GM12878 (cell line): ENCODE measurements around the gene SLU7. TPM values are rescaled to one million over a fixed set of nuclear protein-coding genes. Genes with fewer than 3 reads are reported as not detected.

Source experiments
- ATAC-seq: fragments of 200-7000 bp; cut with Tn5 transposase; 3 replicates; pipeline ENCODE4 v1.9.1; 2020; ENCODE audit warnings: mild to moderate bottlenecking, moderate library complexity
- BruUV-seq: library from RNA; stranded (reverse); fragments of 400-500 nt; replicated peaks from 2 replicates; lab custom pipeline; 2021; lab: Mats Ljungman, UMichigan
- CTCF ChIA-PET: fragments of 300-600 bp; sonication (Branson Sonifier 250); formaldehyde crosslinking; extraction: SDS; loops from one replicate; lab custom pipeline; 2021; ENCODE audit warnings: inconsistent platforms; lab: Yijun Ruan, JAX
- POLR2A ChIA-PET: fragments of 350-600 bp; formaldehyde crosslinking; extraction: SDS; loops from one replicate; lab custom pipeline; 2021; ENCODE audit warnings: inconsistent platforms; lab: Charles Lee
- RAD21 ChIA-PET: fragments of 300-600 bp; sonication (Branson Sonifier 250); formaldehyde crosslinking; loops from one replicate; lab custom pipeline; 2023; ENCODE audit warnings: antibody characterized with exemption; ENCODE audit not compliant: unreplicated experiment; lab: Charles Lee
- SMC1A ChIA-PET: fragments of 300-600 bp; sonication (Branson Sonifier 250); formaldehyde crosslinking; loops from one replicate; lab custom pipeline; 2023; ENCODE audit not compliant: unreplicated experiment, uncharacterized antibody; lab: Charles Lee
- DNase-seq: peaks from one replicate; pipeline ENCODE4 v3.0.0-alpha.2; 2011; ENCODE audit warnings: low read depth, low spot score
- FAIRE-seq: peaks from 3 replicates; lab custom pipeline; 2011; peaks lifted over from hg19 to GRCh38; lab: Jason Lieb, UNC
- H2AFZ ChIP-seq: 2 replicates; pipeline ENCODE4 v1.6.0; 2011; ENCODE audit warnings: low read depth, low read length, control low read depth; ENCODE audit not compliant: control insufficient read depth
- H3K27ac ChIP-seq: 2 replicates; pipeline ENCODE4 v1.5.1; 2011; ENCODE audit warnings: control low read depth; ENCODE audit not compliant: control insufficient read depth, insufficient read depth
- H3K27me3 ChIP-seq, 2 experiments: replicated peaks in 1 of 2; 2 replicates each; pipeline versions ENCODE4 v1.6.0 to v1.6.1; 2011; ENCODE audit warnings: low read length in 1 of 2; ENCODE audit not compliant: control insufficient read depth in 2 of 2, insufficient read depth in 2 of 2
- H3K36me3 ChIP-seq, 2 experiments: 2 replicates each; pipeline ENCODE4 v1.5.1; 2011; ENCODE audit warnings: low read length in 1 of 2; ENCODE audit not compliant: control insufficient read depth in 2 of 2, insufficient read depth in 2 of 2
- H3K4me1 ChIP-seq: 2 replicates; pipeline ENCODE4 v1.6.1; 2011; ENCODE audit warnings: mild to moderate bottlenecking, low read length, moderate library complexity, mixed read lengths; ENCODE audit not compliant: control insufficient read depth, insufficient read depth
- H3K4me2 ChIP-seq: 2 replicates; pipeline ENCODE4 v1.6.0; 2011; ENCODE audit warnings: control low read depth; ENCODE audit not compliant: control insufficient read depth, insufficient read depth
- H3K4me3 ChIP-seq: fragments of 200-600 bp; sonication (generic); 2 replicates; pipeline ENCODE4 v1.5.1; 2016
- H3K79me2 ChIP-seq: 2 replicates; pipeline ENCODE4 v1.6.0; 2011; ENCODE audit warnings: low read length; ENCODE audit not compliant: control insufficient read depth, insufficient read depth
- H3K9ac ChIP-seq: 2 replicates; pipeline ENCODE4 v1.8.0; 2011; ENCODE audit warnings: low read length, control low read depth, mixed read lengths; ENCODE audit not compliant: control insufficient read depth, insufficient read depth
- H3K9me3 ChIP-seq: replicated peaks from 3 replicates; pipeline ENCODE4 v1.5.1; 2011; ENCODE audit warnings: mild to moderate bottlenecking, low read length; ENCODE audit not compliant: control insufficient read depth, insufficient read depth
- H4K20me1 ChIP-seq: 2 replicates; pipeline ENCODE4 v1.6.0; 2011; ENCODE audit not compliant: control insufficient read depth, insufficient read depth
- CREB1 ChIP-seq: IDR thresholded peaks from 2 replicates; pipeline ENCODE4 v1.6.1; 2012; ENCODE audit warnings: low read depth, mild to moderate bottlenecking, inconsistent platforms
- CUX1 ChIP-seq: IDR thresholded peaks from 2 replicates; pipeline ENCODE4 v1.6.1; 2012; ENCODE audit warnings: improper control_type of control experiment, low read depth, low read length; ENCODE audit not compliant: insufficient replicate concordance
- NFXL1 ChIP-seq: fragments of 450-650 bp; IDR thresholded peaks from 2 replicates; pipeline ENCODE4 v1.6.1; 2017; ENCODE audit warnings: antibody characterized with exemption, mild to moderate bottlenecking, borderline replicate concordance
- NFYA ChIP-seq: IDR thresholded peaks from 2 replicates; pipeline ENCODE4 v1.6.1; 2011; ENCODE audit warnings: low read depth, mild to moderate bottlenecking, low read length, improper control_type of control experiment, borderline replicate concordance
- REST ChIP-seq: IDR thresholded peaks from 2 replicates; pipeline ENCODE4 v1.6.1; 2012; ENCODE audit warnings: mild to moderate bottlenecking, low read depth, low read length
- SP1 ChIP-seq: IDR thresholded peaks from one replicate; pipeline ENCODE4 v1.6.1; 2011; ENCODE audit warnings: low read depth, low read length
- SPI1 ChIP-seq: IDR thresholded peaks from 2 replicates; pipeline ENCODE4 v1.6.1; 2011; ENCODE audit warnings: low read depth, mild to moderate bottlenecking, low read length, moderate library complexity, borderline replicate concordance; ENCODE audit not compliant: insufficient read depth
- SUPT20H ChIP-seq: IDR thresholded peaks from 2 replicates; pipeline ENCODE4 v1.6.1; 2011; ENCODE audit warnings: low read depth, mild to moderate bottlenecking, low read length, moderate library complexity, borderline replicate concordance; ENCODE audit not compliant: control insufficient read depth
- TCF3 ChIP-seq: IDR thresholded peaks from 2 replicates; pipeline ENCODE4 v1.6.1; 2012; ENCODE audit warnings: low read depth, mild to moderate bottlenecking, low read length, borderline replicate concordance; ENCODE audit not compliant: insufficient read depth
- YY1 ChIP-seq: IDR thresholded peaks from 2 replicates; pipeline ENCODE4 v1.6.1; 2011; ENCODE audit warnings: low read depth, mild to moderate bottlenecking, low read length
- ZBTB11 ChIP-seq: fragments of 450-650 bp; formaldehyde crosslinking; IDR thresholded peaks from 2 replicates; pipeline ENCODE4 v1.5.0; 2022; ENCODE audit warnings: mild to moderate bottlenecking, missing genetic modification characterization
- WGBS: methylation state at CpG from one replicate; pipeline ENCODE4 v1.1.6; 2016; ENCODE audit warnings: low lambda C conversion rate; ENCODE audit not compliant: insufficient replicate concordance, insufficient coverage; ENCODE audit errors: missing lambda C conversion rate; 5-methylcytosine and 5-hydroxymethylcytosine counted together
- in situ Hi-C: fragments of 300-500 bp; cut with MboI; formaldehyde crosslinking; loops from 9 replicates; pipeline ENCODE4 v1.14.3; 2018; ENCODE audit warnings: mixed read lengths
- intact Hi-C: fragments of 100-400 bp; cut with micrococcal nuclease; formaldehyde crosslinking; loops from one replicate; pipeline ENCODE4 v1.14.2; 2022; ENCODE audit not compliant: unreplicated experiment
- polyA plus RNA-seq, 11 experiments: library from polyadenylated mRNA; depleted of rRNA in 4 of 11; unstranded in 6 of 11; stranded (reverse) in 5 of 11; fragments of >200 nt; fragmentation: Nextera tagmentation in 4 of 11; fragmentation: Illumina TruSeq in 1 of 11; extraction: Ambion mirVana in 4 of 11; extraction: Trizol in 1 of 11; gene quantifications; 1 replicate in 1 of 11; 2 replicates in 10 of 11; pipeline versions ENCODE4 v1.2.1 to v1.2.3, GENCODE V29; 2011 to 2016; ENCODE audit warnings: inconsistent platforms in 2 of 11, missing spikeins in 2 of 11, low read depth in 1 of 11
- total RNA-seq, 4 experiments: library from RNA; depleted of rRNA in 3 of 4; stranded (reverse); fragments of >200 nt in 3 of 4; fragmentation: Illumina TruSeq in 1 of 4; extraction: Trizol in 1 of 4; gene quantifications; 2 replicates each; pipeline versions ENCODE4 v1.2.1 to v1.2.3, GENCODE V29; 2013 to 2021

SLU7 gene
- total and polyA plus RNA-seq, 10 of the 15 experiments (the other 5 are each of a cell fraction or from before 2014, with no cell fraction given): 32.7 to 55.2 (median 46.6) TPM

- Histone ChIP-seq H3K4me2 (no peak overlapping the region), H3K9ac (no peak overlapping the region), H4K20me1 (no peaks in the 10 kb centered on the region), H3K27ac (no peak overlapping the region), H3K79me2 (no peaks in the 10 kb centered on the region), H2AFZ (no peak overlapping the region), H3K9me3 (no peaks in the 10 kb centered on the region), H3K4me3 (no peak overlapping the region), H3K36me3 (no peaks in the 10 kb centered on the region), H3K27me3 (no peaks in the 10 kb centered on the region; a peak in 1 of 4 replicates), H3K4me1 (no peaks in the 10 kb centered on the region)
- ChIA-PET POLR2A (no interaction called here), SMC1A (no interaction called here), CTCF (interaction anchor here (1.2 kb wide), 1 partner anchor 11 kb away, joined by 3 read pairs; no protein-coding TSS in a partner anchor), RAD21 (interaction anchor here (1.8 kb wide), 1 partner anchor 277 kb away, joined by 3 read pairs; no protein-coding TSS in a partner anchor)
- BruUV-seq: no TSS peak
- intact Hi-C loops: no loop called here
- no peak for DNase-seq
- 42% methylated on average over 7 of the region's 7 CpGs for WGBS
- in situ Hi-C loops: no loop called here
- no peak for ATAC-seq
- TF ChIP-seq REST: no peak
- no peak for TF ChIP-seq NFYA
- TF ChIP-seq NFXL1: no peak
- no peak for TF ChIP-seq SP1
- TF ChIP-seq SUPT20H: no peak
- no peak for TF ChIP-seq SPI1
- TF ChIP-seq TCF3: no peak
- TF ChIP-seq CREB1: no peak
- no peak for TF ChIP-seq ZBTB11 (CRISPR knock-in tag)
- no peak for TF ChIP-seq YY1
- no peak for TF ChIP-seq CUX1
- FAIRE-seq: no peak
Observed at GRCh38 chr5:160357394-160357793, 61.5 kb downstream of the SLU7 start.
